Epithelial cell of proximal tubule (primary cell): ENCODE results near the gene COLGALT1. TPM values are rescaled to one million over a fixed set of nuclear protein-coding genes. Genes with fewer than 3 reads are reported as not detected.

ENCODE experiments used
- DNase-seq: peaks from one replicate; pipeline ENCODE4 v3.0.0-alpha.2; 2011; ENCODE audit warnings: low read depth
- H3K4me3 ChIP-seq: 2 replicates; pipeline ENCODE4 v1.5.1; 2011; ENCODE audit warnings: low read depth, mild to moderate bottlenecking, low read length
- total RNA-seq: library from RNA; depleted of rRNA; stranded (reverse); fragments of >200 nt; gene quantifications from 2 replicates; pipeline ENCODE4 v1.2.3, GENCODE V29; 2015
- TF ChIP-seq, protein P1 (sequence below): conservative IDR thresholded peaks from 2 replicates; pipeline ENCODE4 v1.5.1; 2012; ENCODE audit warnings: low read depth, mild to moderate bottlenecking, low read length

COLGALT1 gene
- total RNA-seq, 1 donor from 2014 or later: 83.6 TPM

DNA sequence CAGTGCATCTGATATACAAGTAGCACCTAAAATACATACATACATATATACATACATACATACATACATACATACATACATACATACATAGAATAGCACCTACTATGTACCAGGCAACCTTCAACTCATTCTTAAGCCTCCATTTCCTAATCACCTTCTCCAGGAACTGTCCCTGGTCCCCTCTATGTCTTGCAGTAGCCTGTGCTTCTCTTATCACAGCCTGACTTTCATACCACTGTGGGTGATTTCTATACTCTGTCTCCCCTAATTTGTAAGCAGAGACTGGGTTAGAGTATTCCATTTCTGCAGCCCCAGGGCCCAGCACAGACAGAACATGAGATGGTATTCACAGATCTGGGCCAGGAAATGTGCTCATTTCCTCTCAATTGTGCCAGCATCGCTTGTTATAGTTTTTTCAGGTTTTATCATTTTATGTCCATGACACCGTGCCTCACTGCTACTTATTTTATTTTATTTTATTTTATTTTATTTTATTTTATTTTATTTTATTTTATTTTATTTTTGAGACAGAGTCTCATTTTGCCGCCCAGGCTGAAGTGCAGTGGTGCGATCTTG lies 14.2 kb upstream of the COLGALT1 start:
- H3K4me3 ChIP-seq: no peak overlapping the region
- TF ChIP-seq, protein P1, sequence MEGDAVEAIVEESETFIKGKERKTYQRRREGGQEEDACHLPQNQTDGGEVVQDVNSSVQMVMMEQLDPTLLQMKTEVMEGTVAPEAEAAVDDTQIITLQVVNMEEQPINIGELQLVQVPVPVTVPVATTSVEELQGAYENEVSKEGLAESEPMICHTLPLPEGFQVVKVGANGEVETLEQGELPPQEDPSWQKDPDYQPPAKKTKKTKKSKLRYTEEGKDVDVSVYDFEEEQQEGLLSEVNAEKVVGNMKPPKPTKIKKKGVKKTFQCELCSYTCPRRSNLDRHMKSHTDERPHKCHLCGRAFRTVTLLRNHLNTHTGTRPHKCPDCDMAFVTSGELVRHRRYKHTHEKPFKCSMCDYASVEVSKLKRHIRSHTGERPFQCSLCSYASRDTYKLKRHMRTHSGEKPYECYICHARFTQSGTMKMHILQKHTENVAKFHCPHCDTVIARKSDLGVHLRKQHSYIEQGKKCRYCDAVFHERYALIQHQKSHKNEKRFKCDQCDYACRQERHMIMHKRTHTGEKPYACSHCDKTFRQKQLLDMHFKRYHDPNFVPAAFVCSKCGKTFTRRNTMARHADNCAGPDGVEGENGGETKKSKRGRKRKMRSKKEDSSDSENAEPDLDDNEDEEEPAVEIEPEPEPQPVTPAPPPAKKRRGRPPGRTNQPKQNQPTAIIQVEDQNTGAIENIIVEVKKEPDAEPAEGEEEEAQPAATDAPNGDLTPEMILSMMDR: no peak
- no peak for DNase-seq

DNA sequence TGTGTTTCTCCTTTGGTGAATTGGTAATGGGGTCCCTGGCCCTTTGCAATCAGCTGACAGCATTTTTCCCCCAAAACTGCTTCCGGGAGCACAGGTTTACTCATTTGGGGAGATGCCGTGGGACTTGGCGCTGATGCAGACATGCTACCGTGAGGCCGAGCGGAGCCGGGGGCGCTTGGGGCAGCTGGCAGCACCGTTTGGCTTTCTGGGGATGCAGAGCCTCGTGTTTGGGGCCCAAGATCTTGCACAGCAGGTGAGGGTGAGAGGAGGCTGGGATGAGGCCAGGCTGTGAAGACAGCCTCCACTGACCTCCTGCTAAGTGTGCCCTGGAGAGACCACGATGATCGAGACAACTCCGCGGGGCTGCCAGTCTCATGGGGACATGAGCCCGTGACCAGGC lies 13.4 kb upstream of the COLGALT1 start:
- H3K4me3 ChIP-seq: no peak overlapping the region
- TF ChIP-seq, protein P1: no peak
- no peak for DNase-seq

DNA sequence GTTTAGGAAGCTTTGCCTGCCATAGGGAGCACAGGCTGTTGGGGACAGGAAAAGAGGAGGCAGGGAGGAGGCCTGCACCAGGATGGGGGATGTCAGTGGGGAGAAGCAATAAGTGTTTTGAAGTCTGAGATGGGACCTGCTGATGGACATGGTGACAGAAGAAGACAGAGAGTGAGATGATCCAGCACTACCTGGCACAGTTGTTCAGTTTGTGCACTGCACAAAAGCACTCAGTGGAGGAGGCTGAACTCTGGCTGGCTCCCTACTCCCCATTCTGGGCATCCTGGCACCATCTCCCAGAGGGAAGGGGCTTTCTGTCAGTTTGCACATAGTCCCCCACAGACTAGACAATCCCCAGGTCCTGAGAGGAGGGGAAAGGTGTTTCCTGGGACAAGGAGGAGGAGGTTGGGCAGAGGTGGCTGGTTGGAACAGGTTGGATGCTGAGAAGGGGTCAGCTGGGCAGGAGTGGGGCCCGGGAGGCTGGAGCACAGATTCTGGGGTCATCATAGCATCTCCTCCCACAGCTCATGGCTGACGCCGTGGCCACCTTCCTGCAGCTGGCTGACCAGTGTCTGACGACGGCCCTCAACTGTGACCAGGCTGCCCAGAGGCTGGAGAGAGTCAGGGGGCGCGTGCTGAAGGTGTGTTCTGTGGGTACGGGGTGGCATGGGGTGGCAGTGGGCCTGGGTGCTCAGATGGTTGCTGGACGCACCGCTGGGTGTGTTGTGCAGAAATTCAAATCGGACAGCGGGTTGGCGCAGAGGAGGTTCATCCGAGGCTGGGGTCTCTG lies 12.5 kb upstream of the COLGALT1 start:
- TF ChIP-seq, protein P1: no peak
- no peak for DNase-seq
- no peak overlapping the region for H3K4me3 ChIP-seq

DNA sequence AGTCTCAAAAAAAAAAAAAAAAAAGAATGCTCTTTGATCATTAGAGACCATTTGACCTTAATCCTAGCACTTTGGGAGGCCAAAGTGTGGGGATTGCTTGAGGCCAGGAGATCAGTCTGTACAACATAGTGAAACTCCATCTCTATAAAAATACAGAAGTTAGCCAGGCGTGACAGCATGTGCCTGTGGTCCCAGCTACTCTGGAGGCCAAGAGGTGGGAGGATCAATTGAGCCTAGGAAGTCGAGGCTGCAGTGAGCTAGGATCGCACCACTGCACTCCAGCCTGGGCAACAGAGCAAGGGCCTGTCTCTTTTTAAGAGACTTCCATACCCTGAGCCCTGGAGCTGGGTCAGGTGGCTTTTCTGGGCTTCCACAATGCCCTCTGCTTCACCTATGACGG lies 11.5 kb upstream of the COLGALT1 start:
- H3K4me3 ChIP-seq: no peak overlapping the region
- DNase-seq: no peak
- TF ChIP-seq, protein P1: no peak

DNA sequence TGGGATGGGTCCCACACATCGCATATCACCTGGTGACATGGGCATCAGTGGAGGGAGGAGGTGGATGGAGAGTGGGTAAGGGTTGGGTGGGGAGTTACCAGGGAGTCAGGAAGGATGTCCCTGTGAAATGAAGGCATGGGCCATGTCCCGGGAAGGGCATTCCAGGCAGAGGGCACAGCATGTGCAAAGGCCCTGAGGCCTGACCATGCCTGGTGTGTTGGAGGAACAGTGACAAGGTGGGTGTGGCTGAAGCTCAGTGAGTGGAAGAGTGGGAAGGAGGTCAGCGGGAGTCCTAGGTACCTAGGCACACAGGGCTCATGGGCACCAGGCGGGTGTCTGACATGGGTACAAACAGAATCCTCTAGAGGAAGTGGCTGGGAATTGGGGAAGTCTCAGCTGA lies 11.0 kb upstream of the COLGALT1 start:
- H3K4me3 ChIP-seq: no peak overlapping the region
- TF ChIP-seq, protein P1: no peak
- no peak for DNase-seq

DNA sequence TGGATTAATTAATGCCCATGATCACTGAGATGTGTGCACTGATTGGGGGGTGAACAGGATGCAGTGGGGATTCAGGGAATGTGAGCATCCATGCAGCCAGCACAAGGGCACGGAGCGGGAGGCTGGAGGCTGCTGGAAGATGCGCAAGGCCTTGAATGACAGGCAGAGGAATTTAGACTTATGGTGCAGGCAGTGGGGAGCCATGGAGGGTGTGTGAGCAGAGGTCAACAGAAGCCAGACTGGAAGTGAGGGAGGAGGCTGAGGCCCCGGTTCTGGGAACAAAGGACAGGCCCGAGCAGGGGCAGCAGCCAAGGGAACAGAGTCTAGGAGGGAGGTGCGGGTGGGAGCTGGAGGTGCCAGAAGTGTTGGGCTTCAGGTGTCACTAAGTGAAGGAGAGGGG lies 7.3 kb upstream of the COLGALT1 start:
- TF ChIP-seq, protein P1: no peak
- no peak overlapping the region for H3K4me3 ChIP-seq
- DNase-seq: no peak
